Measurements from ENCODE around the gene RABGAP1L. TPM values are rescaled to one million over a fixed set of nuclear protein-coding genes. Genes with fewer than 3 reads are reported as not detected.

Gene RABGAP1L
- total and polyA plus RNA-seq, 10 donors = 30.3 to 125 (median 77.7) TPM

DNA sequence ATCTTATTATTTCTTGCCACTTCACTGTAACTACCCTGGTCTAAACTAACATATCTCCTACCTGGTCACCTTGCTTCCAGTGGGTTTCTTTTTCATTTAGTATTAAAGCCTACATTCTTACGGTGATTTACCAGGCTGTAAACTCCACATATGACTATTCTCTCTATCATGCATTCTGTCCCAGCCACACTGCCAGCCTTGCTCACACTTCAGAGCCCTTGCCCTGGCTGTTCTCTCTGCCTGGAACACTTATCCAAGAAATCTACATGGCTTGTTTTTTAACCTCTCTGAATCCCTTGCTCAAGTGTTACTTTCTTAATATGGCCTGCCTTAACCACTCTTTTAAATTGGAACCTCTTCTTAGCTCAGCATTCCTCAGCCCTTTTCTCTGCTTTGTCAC lies 501.2 kb downstream of the RABGAP1L start:
- intact Hi-C loops (cut with DNase I; ENCODE audit: low total_unique reads) = no loop called here
- no peak for DNase-seq
- WGBS, 5 donors = 81 to 98% (median 91%) methylated on average over 1 of the region's 1 CpG

DNA sequence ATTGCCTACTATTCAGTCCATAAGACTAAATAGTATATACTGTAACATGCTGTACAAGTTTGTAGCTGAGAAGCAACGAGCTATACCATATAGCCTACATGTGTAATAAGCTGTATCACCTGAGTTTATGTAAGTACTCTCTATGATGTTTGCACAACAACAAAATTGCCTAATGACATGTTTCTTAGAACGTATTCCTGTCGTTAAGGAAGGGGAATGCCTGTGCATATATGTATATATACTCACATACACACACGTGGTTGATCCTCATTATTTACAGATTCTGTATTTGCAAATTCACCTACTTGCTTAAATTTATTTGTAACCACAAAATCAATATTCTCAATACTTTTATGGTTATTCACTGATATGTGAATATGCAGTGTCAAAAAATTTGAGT lies 504.0 kb downstream of the RABGAP1L start:
- TF ChIP-seq, protein P1, sequence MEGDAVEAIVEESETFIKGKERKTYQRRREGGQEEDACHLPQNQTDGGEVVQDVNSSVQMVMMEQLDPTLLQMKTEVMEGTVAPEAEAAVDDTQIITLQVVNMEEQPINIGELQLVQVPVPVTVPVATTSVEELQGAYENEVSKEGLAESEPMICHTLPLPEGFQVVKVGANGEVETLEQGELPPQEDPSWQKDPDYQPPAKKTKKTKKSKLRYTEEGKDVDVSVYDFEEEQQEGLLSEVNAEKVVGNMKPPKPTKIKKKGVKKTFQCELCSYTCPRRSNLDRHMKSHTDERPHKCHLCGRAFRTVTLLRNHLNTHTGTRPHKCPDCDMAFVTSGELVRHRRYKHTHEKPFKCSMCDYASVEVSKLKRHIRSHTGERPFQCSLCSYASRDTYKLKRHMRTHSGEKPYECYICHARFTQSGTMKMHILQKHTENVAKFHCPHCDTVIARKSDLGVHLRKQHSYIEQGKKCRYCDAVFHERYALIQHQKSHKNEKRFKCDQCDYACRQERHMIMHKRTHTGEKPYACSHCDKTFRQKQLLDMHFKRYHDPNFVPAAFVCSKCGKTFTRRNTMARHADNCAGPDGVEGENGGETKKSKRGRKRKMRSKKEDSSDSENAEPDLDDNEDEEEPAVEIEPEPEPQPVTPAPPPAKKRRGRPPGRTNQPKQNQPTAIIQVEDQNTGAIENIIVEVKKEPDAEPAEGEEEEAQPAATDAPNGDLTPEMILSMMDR (IDR thresholded peaks at IDR 0.05 in 8 of 11, conservative IDR thresholded peaks at IDR 0.05 in 3 of 11) = no peak
- TF ChIP-seq POLR2AphosphoS5 (IDR thresholded peaks at IDR 0.05) = no peak
- TF ChIP-seq POLR2A (IDR thresholded peaks at IDR 0.05) = no peak
- H3K4me1 ChIP-seq = no peaks in the 10 kb centered on the region
- DNase-seq = no peak
- H3K27ac ChIP-seq = no peak overlapping the region
- H3K27me3 ChIP-seq (replicated peaks in 1 of 7) = no peaks in the 10 kb centered on the region
- intact Hi-C loops (cut with DNase I; ENCODE audit: low total_unique reads) = no loop called here
- peaks cover 0 to 12% (median 7%) of the 10 kb centered on the region in 8 donors for H3K9me3 ChIP-seq
- WGBS, 5 donors = 84 to 96% (median 89%) methylated on average over 4 of the region's 4 CpGs
- H3K4me3 ChIP-seq = no peak overlapping the region
- peaks cover 0 to 11% (median 0%) of the 10 kb centered on the region in 6 donors for H3K36me3 ChIP-seq

More for the DNA sequence above, 501.2 kb downstream of the RABGAP1L start:
- Histone ChIP-seq H3K4me1 (no peaks in the 10 kb centered on the region), H3K4me3 (no peak overlapping the region), H3K27me3 (replicated peaks in 1 of 7) (no peaks in the 10 kb centered on the region), H3K9me3 (peaks cover 0 to 18% (median 8%) of the 10 kb centered on the region in 8 donors), H3K27ac (no peak overlapping the region), H3K36me3 (peaks cover 0 to 8% (median 0%) of the 10 kb centered on the region in 6 donors)
- TF ChIP-seq POLR2A (IDR thresholded peaks at IDR 0.05) (no peak), POLR2AphosphoS5 (IDR thresholded peaks at IDR 0.05) (no peak)
- TF ChIP-seq, protein P1 (IDR thresholded peaks at IDR 0.05 in 8 of 11, conservative IDR thresholded peaks at IDR 0.05 in 3 of 11) = no peak

DNA sequence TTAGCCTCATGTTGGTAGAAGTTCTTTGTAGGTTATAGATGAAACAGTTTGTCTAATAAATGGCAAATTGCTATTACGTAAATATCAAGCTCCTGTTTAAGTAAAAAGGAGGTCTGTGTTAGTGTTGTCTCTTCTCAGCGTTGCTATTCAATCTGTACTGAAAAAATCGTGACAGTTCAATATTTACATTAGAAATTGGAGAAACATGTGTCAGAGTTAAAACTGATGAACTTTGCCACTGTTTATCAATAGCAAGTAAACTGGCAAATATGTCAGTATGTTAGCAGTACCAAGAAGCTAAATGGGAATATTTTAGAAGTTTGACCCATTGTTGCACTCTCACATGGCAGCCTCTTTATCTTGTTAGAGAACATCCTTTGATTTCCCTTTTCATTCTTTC lies 506.9 kb downstream of the RABGAP1L start:
- Histone ChIP-seq H3K4me3 (no peak overlapping the region), H3K27ac (no peak overlapping the region), H3K27me3 (replicated peaks in 1 of 7) (no peaks in the 10 kb centered on the region), H3K9me3 (peaks cover 7 to 38% (median 32%) of the 10 kb centered on the region in 8 donors), H3K36me3 (peaks cover 0 to 3% (median 0%) of the 10 kb centered on the region in 6 donors), H3K4me1 (no peaks in the 10 kb centered on the region)
- TF ChIP-seq, protein P1 (IDR thresholded peaks at IDR 0.05 in 8 of 11, conservative IDR thresholded peaks at IDR 0.05 in 3 of 11) = no peak
- TF ChIP-seq POLR2AphosphoS5 (IDR thresholded peaks at IDR 0.05) = no peak
- no peak for TF ChIP-seq POLR2A (IDR thresholded peaks at IDR 0.05)
- DNase-seq = no peak
- intact Hi-C loops (cut with DNase I; ENCODE audit: low total_unique reads) = no loop called here
- 90 to 95% (median 93%) methylated on average over 3 of the region's 3 CpGs for WGBS, 5 donors

DNA sequence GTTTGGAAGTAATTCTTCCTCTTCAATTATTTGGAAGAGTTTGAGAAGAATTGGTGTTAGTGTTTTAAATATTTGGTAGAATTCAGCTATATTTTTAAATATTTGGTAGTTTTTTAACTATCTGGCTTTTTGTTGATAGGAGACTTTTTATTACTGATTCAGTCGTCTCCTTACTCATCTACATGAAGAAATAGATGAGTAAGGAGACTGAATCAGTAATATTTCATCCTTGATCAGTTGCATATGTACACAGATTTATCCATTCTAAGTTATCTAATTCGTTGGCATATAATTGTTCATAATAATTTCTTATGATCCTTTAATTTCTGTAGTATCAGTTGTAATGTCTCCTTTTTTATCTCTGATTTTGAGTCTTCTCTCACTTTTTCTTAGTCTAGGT lies 512.5 kb downstream of the RABGAP1L start:
- H3K4me1 ChIP-seq = no peaks in the 10 kb centered on the region
- 84 to 96% (median 91%) methylated on average over 2 of the region's 2 CpGs for WGBS, 5 donors
- no peak overlapping the region for H3K27ac ChIP-seq
- DNase-seq = no peak
- peaks cover 0 to 3% (median 0%) of the 10 kb centered on the region in 6 donors for H3K36me3 ChIP-seq
- TF ChIP-seq, protein P1 (IDR thresholded peaks at IDR 0.05 in 8 of 11, conservative IDR thresholded peaks at IDR 0.05 in 3 of 11) = no peak
- TF ChIP-seq POLR2AphosphoS5 (IDR thresholded peaks at IDR 0.05) (no peak), POLR2A (IDR thresholded peaks at IDR 0.05) (no peak)
- peaks cover 7 to 38% (median 32%) of the 10 kb centered on the region in 8 donors for H3K9me3 ChIP-seq
- intact Hi-C loops (cut with DNase I; ENCODE audit: low total_unique reads) = no loop called here
- H3K27me3 ChIP-seq (replicated peaks in 1 of 7) = no peaks in the 10 kb centered on the region
- no peak overlapping the region for H3K4me3 ChIP-seq

Measured in spleen (tissue), 11 donors.